ENCODE data around the gene PITPNB.

The PITPNB gene

GRCh38 chr22:27878541-27878940, 40.5 kb downstream of the PITPNB start:
- DNase-seq, result no peak

- no peak for DNase-seq
Observed at GRCh38 chr22:27877501-27877900, 41.6 kb downstream of the PITPNB start.

GRCh38 chr22:27876684-27877083, 42.4 kb downstream of the PITPNB start:
- no peak for DNase-seq

GRCh38 chr22:27875951-27876350, 43.1 kb downstream of the PITPNB start:
- DNase-seq, result no peak

GRCh38 chr22:27874764-27875163, 44.3 kb downstream of the PITPNB start:
- DNase-seq, result no peak

- no peak for DNase-seq
Observed at GRCh38 chr22:27874185-27874584, 44.9 kb downstream of the PITPNB start.

GRCh38 chr22:27873472-27873871, 45.6 kb downstream of the PITPNB start:
- no peak for DNase-seq

GRCh38 chr22:27872488-27872887, 46.6 kb downstream of the PITPNB start:
- DNase-seq, result no peak

- DNase-seq, result no peak
Observed at GRCh38 chr22:27871306-27872014, 47.6 kb downstream of the PITPNB start.

- DNase-seq, result no peak
Observed at GRCh38 chr22:27870234-27871191, 48.5 kb downstream of the PITPNB start.

- no peak for DNase-seq
Observed at GRCh38 chr22:27868732-27869282, 50.2 kb downstream of the PITPNB start.

- DNase-seq, result no peak
Observed at GRCh38 chr22:27867953-27868731, 50.9 kb downstream of the PITPNB start.

GRCh38 chr22:27867085-27867952, 51.7 kb downstream of the PITPNB start:
- no peak for DNase-seq

GRCh38 chr22:27866135-27867084, 52.6 kb downstream of the PITPNB start:
- no peak for DNase-seq

- DNase-seq, result no peak
Observed at GRCh38 chr22:27865496-27865895, 53.6 kb downstream of the PITPNB start.

- DNase-seq, result no peak
Observed at GRCh38 chr22:27863556-27863955, 55.5 kb downstream of the PITPNB start.

- DNase-seq, result no peak
Observed at GRCh38 chr22:27863001-27863400, 56.1 kb downstream of the PITPNB start.

GRCh38 chr22:27859336-27859735, 59.7 kb downstream of the PITPNB start:
- no peak for DNase-seq

- DNase-seq, result no peak
Observed at GRCh38 chr22:27858626-27859025, 60.4 kb downstream of the PITPNB start.

GRCh38 chr22:27857443-27857842, 61.6 kb downstream of the PITPNB start:
- no peak for DNase-seq

GRCh38 chr22:27856386-27856785, 62.7 kb downstream of the PITPNB start:
- no peak for DNase-seq
